Medulla oblongata (tissue), 1 donor: ENCODE measurements around the gene STK32C.

Experiments used
- DNase-seq: peaks from one replicate; pipeline ENCODE4 v3.0.0-alpha.2; 2015; ENCODE audit errors: extremely low spot score

The STK32C gene

DNA sequence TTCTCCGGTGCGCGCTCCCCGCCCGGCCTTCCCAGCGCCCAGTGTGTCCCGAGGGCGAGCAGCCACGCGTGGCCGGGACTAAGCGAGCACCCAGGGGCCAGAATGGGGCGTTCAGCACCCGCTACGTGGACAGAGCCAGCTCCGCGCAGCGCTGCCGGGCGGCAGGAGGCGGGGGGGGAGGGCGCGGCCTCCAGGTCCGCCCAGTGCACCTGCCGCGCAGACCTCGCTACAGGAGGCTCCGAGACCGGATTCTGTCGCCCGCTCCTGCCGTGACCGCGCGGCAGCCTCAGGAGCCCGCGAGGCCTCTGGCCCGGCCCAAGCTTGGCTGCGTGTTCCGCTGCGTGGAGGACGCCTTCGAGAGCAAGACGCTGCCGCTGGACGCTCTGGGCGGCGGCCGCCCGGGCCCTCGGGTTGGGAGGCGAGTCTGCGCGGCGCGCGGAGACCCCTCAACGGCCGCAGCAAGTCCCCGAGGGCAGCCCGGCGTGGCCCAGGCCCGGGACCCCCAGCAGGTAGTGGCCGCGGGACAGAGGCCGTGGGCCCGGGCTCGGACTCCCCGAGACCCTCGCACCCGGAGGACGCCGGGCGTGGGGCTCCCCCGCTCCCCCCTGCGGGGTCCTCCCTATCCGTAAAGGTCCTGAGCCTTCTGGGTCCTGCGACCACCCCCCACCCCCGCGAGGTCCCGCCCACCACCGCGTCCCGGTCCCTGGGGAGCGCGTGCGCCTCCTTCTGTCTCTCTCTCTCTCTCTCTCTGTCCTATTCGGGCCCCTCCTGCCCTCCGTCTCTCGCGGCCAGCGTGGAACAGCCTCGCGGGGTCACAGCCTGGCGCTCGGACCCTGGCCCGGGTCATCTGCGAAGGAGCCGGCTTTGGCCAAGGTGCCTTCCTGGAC, 121.9 kb downstream of the STK32C start:
- DNase-seq = no peak

DNA sequence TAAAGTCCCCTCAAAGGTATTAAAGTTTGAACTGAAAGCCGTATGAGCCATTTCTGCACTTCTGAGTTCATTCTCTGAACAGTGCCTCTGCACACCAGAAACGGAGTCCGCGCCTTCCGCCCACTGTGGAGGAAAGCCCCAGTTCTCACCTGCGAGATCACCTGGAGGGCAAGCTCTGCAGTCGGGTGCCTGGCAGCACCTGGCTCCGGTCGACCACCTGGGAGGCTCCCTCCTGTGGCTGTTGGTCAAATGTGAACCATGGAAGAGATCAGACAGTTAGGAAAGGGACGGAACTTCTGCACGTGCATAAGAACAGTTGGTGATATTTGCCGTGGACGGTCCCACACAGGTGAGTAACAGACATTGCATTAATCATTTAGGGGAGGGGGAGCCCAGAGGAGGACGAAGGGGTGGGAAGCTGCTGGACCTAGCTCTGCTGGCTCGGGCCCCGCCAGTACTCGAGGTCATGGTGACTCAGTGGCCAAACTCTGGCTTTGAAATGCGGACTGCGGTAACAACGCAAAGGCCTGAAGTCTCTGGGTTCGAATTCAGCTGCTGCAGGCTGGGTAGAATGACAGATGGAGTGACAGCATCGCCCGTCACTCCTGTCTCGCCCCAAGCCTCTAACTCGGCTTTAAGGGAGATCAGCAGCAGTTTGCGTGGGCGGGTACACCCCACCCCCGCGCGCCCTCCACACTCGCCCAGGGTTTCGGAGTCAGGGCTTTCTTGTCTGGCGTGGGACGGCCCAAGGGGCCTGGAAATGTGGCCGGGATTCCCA, 122.7 kb downstream of the STK32C start:
- no peak for DNase-seq

DNA sequence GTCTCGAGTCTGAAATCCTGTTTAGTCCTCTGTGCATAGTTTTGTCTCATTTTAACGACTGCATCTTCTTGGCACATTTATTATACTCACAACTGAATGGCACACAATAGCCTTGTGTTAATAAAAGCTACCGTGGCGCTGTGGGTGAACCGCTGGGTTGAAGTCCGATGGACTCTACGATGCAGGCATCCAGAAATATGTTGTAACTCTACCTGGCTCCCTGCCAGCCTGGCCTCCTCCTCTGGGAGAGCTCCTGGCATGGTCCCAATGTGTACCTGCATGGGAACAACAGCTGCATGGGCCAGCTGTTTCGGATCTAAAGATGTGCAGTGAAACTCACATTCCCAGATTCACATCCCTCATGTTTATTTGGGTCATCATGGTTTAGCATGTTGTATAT, 124.7 kb downstream of the STK32C start:
- DNase-seq = no peak

DNA sequence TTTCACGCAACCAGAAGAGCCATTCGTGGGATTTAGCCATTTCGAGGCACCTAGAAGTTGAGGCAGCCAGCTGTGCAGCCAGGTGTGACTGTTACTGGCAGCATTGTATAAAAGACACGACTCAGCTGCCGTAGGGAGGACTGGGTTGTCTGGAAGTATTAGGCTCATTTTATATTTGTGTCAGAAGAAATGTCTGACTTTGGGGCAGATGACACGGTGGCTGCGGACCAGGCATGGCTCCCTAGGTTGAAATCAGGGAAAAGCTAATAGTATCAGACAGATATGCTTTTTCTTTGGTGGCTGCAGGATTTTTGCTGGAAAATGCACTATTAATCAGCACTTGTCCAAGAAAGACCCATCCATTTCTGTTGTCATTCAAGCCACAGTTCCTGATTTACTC, 125.2 kb downstream of the STK32C start:
- DNase-seq = no peak

DNA sequence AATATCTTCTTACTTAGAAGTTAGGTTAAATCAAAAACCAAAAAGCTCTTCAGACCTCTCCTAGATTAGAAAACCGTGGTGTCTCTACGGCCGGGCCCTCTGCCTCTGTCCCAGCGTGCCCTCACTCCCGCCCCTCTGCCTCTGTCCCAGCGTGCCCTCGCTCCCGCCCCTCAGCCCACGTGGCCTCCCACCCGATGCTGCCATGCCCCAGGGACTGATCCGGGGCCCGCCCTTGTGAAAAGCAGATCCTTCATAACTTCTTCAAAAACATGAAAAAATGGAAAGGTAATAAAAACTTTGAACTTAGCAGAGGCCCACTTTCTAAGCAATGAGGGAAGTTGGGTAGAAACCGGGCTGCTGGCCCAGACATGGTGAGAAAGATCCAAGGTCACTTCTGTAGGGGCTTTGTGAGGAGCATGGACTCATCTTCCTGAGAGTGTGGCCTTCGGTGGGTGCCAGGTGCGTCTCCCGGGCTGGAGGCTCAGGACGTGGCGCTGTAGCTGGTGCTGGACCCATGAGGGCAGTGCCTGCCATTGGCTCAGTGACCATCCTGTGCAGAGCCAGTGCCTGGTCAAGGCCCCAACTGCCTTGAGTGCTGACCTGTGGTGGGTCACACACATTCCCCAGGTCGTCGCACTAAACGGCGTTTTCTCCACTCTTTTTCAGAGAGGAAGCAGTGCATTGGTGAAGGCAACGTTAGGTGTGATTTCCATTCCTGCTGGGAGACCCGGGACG, 125.9 kb downstream of the STK32C start:
- no peak for DNase-seq

DNA sequence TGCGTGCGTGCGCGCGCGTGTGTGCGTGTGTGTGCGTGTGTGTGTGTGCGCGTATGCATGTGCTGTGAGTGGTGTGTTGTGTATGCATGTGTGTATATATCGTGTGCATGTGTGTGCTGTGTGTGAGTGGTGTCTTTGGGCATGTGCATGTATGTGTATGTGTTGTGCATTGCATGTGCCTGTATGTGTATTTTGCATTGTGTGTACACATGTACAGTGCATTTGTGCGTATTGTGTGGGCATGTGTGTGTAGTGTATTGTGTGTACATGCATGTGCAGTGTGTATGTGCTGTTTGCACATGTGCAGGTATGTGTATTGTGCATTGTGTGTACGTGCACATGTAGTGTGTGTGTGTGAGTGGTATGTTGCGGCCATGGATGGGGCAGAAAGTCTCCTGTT, 127.0 kb downstream of the STK32C start:
- no peak for DNase-seq

DNA sequence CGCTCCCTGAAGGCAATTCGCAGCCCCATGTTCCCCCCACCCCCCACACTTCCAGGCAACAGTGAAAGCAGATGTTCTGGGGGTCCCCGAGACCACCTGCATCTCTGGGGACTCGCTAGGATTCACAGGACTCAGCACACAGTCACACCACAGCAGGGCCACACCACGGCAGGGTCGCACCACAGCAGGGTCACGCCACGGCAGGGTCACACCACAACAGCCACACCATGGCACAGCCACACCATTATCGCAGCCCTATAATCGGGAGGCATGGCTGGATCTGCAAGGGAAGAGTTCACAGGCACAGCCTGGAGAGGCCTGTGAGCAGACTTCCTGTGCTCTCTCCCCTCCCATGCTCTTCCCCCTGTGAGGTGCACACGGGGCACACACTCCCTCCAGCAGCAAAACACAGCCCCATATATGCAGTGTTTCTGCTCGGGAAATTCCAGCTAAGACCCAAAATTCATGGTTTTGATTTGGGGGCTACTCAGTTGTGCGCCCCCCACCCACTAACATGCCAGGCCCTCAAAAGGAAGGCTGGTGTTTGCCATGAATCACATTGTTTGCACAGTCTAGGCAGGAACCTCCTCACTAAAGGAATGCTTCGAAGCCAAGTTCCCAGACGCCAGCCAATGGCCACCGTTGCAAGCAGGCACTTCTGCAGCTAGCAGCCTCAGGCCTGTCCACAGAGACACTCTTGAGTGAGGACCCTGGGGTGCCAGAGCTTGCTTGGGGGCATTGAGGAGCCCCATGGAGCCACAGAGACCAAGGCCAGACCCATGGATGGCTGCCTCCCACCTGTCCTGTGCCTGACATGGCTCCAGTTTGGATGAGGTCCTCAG, 128.0 kb downstream of the STK32C start:
- no peak for DNase-seq

DNA sequence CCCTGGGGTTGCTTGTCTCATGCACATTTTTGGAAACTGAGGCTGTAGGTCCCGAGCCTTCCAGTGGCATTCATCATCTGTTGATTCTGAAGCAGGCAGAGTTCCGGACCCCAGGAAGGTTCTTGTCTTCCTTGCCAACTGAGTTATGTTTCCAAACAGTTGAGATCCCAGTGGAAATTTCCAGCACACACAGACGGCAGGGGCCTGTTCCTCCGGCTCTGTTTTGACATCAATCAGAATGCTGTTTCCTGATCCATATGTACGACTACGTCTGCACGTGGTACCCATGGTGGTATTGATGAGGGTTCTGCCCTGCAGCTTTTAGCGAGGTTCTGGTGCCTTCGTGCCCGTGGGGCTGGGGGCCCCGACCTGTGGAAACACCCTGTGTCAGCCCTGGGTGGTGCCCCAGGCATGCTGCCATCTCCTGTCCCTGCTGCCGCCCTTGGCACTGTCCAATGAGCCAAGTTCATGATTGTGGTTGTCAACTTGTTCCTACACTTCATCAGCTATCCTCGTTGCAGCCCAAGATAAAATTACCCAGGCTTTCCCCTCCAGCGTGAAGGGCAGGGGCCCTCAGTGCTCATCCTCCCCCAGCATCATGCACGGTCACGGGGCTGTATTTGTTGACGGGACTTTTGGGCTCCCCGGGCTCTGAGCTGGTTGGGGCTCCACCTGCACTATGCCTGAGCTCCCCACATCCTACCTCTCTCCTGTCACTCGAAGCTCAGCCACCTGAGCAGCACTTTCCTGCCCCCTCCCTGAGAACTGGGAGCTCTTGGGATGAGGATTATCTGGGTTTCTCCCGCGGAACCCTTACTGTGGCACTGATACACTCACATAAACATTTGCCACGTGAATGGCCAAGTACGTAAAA, 128.8 kb downstream of the STK32C start:
- DNase-seq = no peak

DNA sequence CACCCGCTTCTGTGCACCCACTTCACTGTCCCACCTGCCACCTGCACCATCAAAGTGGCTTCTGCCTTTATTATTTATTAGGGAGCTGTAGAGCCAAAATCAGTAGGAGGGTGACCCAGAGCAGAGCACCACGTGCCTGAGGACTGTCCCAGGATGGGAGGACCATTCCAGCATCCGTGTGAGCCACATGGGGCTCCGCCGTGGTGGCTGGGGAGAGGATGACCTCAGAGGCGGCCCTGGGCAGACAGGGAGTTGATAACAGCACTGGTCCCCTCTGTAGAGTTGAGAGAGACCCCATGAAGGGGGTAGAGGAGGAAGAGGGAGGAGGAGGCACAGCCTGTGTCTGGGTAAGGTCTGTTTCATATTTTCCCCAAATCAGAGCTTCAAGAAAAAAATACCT, 129.7 kb downstream of the STK32C start:
- DNase-seq = no peak

DNA sequence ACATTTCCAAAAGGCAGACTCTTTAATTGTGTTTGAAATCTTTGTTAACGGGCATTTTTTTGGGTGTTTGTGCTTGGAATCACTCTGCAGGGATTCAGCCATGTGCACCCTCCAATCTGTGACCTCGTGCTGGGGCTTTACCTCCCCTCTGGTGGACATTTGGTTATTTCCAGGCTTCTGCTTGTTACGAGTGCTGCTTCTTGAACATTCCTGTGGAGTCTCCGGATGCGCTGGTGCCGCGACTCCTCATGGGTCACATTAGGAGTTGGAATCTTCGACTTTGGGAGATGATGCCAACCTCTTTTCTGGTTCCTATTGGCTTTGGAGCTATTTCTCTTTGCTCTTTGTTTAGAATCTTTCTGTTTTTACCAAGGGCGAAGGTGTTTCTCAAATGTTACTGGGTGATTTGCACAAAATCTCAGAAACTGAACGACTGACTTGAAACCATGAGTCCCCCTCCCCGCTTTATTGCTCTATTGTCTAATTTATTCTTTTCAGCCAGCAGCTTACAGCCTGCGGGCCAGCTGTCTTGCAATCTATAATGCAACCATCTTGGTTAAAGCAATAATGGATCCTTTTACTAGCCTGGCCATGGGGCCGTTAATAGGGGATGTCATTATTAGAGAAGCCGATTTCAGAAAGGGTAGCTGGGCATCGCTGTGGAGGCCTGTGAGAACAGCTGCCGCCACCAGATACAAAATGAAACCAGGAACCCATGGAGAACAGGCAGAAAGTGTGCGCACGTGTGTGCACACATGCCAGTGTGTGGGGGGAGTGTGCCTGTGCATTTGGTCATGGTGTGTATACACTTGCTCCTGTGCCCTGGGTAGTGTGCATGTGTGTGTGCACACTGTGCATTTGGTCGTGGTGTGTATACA, 130.9 kb downstream of the STK32C start:
- no peak for DNase-seq

DNA sequence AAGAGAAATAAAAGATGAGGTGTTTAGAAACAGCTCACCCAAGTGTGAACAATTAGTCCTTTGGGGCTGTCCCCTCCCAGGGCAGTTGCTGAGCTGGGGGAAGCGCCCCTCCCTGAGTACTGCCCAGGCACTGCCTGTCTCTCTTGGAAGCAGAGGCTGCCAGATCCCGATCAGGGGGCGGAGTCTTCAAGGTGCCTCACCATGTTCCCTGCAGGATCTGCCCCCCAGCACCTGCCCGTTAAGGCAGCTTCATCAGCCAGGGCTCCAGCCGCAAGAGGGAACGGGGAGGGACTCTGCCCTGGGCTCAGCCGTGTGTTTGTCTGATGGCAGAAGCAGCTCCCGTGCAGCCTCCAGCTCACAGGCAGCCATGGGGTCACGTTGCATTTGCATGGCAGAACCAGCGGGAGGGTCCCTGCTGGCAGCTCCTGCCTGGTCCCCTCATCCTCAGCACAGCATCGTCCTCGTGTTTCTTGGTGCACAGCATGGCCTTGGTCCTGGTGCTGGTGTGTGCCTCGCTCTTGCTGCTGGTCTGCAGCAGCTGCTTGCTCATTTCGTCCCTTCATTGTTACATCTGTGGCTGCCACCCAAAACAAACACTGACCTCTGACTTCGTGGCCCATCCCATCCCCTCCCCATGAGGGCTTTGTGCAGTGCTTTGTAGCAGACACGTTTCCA, 131.7 kb downstream of the STK32C start:
- DNase-seq = peak; percentile 80

DNA sequence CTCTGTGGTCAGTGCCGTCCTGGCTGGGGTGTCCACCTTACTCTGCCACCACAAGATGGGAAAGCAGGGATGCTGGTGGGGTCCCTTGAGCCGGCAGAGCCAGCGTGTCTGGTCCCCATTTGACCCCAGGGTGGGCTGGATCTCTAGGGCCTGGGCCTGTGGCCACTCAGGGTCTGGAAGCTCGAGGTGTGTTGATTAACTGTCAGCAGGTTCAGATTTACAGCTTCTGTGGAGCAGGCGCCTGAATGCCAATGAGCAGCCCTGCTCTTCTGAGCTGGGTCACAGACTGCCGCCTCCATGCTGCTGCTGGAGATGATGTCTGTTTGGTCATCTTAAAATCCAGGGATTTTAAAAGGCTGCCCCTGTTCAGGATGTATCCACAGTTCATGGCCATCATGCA, 132.3 kb downstream of the STK32C start:
- no peak for DNase-seq

GRCh38 chr10:132174237-132174636, 133.5 kb downstream of the STK32C start:
- DNase-seq = no peak

DNA sequence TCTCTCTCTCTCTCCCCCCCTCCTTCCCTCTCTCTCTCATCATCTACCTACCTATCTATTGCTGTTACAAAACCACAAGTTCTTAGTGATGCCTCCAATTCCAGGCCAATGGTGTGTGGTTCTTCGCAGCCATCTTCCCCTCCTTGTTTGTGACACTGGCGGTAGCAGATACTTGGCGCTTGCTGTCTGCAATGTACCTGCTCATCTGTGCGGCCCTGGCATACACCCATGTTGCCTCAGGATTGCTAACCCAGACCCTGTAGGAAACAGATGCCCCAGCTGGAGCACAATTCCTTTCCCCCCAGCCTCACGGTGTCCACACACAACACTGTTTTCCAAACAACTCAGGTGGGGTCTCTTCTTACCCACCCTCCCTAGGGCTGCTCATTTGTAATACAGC, 134.6 kb downstream of the STK32C start:
- no peak for DNase-seq

DNA sequence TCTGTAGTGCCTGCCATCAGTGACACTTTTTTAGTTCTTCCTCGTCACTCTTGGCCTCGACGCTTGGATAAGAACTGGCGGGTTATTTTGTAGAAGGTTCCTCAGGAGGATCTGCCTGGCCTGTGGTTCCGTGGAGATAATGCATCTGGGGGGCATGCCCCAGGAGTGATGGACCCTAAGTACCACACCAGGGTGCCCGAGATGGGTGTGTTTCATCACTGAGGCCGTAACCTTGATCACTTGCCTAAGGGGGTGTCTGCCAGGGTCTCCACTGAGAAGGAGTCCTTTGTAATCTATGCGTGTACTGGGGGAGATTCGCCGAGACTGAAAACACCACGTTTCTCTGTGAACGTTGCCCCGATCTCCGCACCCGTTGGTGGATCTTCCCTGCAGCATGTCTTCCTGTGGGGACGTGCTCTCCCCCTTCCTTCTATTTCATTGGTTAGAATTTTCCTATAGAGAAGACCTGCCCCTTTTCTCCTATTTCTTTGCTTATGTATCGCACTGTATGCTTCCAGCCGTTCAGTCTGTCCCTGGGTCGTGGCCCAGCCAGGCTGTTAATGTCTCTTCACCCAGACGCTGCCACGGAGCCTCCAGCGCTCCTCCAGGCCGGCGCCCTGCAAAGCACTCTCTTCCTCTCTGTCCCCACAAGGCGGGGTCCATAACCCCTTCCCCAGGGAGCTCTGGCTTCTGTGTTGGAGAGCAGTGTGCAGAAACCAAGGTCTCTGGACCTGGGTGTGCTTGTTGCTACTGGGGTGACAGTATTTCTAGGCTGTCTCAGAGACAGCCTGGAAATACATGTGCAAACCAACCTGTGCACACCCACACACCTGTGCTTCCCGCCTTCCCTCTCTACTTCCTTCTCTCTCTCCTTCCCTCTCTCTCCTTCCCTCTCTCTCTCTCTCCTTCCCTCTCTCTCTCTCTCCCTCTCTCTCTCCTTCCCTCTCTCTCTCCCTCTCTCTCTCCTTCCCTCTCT, 135.4 kb downstream of the STK32C start:
- no peak for DNase-seq

- DNase-seq = no peak
Measured at GRCh38 chr10:132170561-132171361, 137.0 kb downstream of the STK32C start.
